HG02981 (cell line): ENCODE data around the gene ANKRD29.
"Not testable (repeated sequence)": the region's sequence is repeated elsewhere in the genome, so short reads cannot be mapped to it uniquely, and the experiment has no call there.

Source experiments
- ATAC-seq: cut with Tn5 transposase; IDR thresholded peaks from one replicate; pipeline ENCODE4 v1.9.1; 2021; ENCODE audit warnings: mild to moderate bottlenecking, moderate library complexity; ENCODE audit not compliant: unreplicated experiment

Gene ANKRD29

DNA sequence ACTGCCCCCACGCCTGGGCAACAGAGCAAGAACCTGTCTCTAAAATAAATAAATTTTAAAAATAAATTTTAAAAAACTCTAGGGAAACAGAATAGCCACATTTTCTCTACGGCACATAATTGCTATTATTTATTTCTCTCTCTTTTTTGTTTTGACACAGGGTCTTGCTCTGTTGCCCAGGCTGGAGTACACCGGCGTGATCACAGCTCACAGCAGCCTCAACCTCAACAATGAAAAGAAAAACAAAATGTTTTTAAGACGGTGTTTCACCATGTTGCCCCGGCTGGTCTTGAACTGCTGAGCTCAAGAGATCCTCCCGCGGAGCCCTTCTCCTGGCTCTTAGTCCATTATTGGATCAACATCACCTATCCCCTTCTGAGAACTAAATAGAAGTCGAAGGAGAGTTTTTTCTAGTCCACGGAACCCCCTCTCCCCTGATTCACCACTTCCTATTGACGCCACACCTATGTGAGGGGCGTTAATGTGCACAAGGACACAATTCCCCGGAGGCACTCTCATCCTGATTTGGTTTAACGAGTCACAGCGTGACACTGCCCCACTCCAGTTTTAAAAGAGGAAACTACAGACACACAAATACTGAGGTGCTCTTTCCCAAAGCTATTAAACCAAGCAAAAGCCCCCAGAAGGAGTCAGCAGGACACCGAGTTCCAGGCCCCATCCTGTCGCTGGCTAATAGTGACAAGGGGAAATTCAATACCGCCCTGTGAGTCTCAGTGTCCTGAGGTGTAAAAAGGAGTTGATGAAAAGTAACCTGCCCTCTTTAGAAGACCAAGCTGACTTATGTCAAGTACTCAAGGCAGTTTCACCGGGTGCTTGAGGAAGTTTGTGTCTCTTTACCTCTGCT is 77.5 kb downstream of the ANKRD29 start:
- no peak for ATAC-seq

DNA sequence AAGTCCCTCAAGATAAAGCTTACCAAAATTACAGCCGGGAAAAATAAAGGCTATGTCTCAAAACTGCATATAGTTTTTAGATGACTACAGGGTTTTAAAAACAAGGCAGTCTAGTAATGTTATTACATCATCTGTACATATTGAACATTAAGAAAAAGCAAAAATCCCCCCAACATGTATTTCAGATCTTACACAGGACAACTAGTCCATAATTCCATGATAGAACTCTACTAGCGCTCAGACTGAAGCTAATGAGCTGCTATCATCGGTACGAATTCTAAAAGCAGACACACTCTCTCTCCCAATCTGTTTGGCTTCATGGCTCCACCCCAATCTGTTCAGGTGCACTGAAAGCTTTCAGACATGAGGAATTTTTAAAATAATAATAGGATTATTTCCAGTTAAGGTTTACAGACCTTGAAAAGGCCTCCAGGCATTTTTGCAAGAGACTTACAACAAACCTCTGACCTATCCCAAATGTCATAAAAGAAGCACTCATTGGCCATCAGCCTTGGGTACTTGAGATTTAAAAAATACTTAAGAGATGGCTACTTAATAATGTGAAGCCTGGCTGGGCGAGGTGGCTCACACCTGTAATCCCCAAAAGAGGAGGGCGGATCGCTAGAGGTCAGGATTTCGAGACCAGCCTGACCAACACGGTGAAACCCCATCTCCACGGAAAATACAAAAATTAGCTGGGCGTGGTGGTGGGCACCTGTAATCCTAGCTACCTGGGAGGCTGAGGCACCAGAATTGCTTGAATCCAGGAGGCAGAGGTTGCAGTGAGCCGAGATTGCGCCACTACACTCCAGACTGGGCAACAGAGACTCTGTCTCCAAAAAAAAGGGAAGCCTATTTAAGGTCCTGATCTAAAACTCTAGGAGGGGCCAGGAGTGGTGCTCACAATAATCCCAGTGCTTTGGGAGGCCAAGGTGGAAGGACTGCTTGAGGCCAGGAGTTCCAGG is 78.4 kb downstream of the ANKRD29 start:
- ATAC-seq = no peak

DNA sequence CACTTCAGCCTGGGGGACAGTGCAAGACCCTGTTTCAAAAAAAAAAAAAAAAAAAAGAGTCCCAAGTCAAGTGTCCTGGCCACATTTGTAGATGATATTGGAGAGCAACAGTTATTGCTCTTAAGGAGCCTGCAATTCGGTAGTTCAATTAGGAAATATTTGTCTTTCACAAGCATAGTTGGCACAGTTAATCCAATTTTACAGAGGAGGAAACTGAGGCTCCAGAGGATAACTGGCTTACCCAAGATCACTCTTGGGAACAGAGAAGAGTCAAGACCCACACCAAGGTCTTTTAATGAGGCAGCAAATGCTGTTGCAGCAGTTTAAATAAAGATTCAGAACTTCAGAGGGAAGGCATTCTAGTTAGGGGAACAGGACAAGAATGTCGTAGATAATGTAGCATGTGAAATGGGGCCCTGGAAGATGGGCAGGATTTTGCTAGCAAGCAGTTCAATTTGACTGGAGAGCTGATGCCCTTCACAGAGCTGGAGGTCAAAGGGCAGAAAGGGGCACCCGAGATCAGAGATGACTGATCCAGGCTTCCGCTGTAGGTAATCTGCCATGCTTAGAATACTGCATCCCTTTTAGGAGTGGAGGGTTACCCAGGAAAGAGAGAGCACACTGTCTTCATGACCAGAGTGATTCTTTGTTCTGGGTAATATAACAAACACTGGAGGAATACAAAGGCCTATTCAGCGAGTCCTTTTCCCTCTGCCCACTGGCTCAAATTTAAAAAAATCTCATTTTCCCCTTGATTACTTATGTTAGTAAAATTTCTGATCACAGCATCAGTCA is 79.4 kb downstream of the ANKRD29 start:
- ATAC-seq = no peak

DNA sequence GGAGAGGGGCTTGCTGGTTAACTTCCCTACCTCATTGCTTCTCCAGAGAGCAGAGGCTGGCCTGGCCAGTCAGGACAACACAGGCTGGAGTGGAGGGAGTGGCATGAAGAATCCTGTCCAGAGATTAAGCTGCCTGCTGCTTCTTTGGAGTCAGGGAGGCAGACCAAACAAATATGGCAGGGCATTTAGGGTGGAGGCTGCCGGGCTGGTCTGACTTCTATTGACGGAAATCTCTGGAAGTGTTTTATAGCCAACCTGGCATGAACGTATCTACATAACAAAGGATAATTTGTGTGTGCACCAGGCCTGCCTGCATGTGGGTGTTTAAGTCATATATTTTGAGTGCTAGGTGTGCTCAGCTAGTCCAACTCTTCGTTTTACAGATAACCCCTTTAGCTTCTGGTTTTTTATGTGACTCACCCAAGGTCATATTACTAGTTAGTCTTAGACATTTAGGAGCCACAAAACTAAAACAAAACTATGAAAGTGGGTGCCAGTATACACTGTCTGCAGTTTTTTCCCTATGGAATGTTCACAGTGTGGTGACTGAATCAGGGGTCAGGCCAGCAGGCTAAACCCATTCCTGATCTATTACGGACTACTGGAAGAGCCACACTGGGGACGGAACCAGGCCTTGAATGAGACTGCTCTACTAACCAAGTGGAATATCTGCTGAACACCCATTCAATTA is 81.9 kb downstream of the ANKRD29 start:
- no peak for ATAC-seq

GRCh38 chr18:23578891-23579653 is 83.6 kb downstream of the ANKRD29 start:
- no peak for ATAC-seq

- ATAC-seq = no peak
Measured at GRCh38 chr18:23578067-23578701, 84.5 kb downstream of the ANKRD29 start.

- ATAC-seq = not testable (repeated sequence)
Measured at GRCh38 chr18:23577521-23577920, 85.2 kb downstream of the ANKRD29 start.

DNA sequence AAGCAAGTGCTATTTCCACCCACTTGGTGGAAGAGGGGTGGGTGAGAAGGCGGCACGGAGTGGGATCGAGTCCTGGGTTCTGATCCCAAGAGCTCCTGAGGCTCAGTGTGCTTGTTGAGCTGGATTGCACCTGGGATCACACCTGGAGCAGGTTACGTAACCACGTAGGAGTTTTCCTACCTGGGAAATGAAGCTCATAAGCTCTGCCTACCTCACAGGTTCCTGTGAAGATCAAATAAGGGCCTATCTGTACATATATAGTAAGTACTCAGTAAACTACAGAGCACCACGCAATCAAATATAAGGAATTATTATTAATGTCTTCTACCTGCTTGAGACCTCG is 87.4 kb downstream of the ANKRD29 start:
- no peak for ATAC-seq

- ATAC-seq = no peak
Measured at GRCh38 chr18:23574611-23575308, 88.0 kb downstream of the ANKRD29 start.

DNA sequence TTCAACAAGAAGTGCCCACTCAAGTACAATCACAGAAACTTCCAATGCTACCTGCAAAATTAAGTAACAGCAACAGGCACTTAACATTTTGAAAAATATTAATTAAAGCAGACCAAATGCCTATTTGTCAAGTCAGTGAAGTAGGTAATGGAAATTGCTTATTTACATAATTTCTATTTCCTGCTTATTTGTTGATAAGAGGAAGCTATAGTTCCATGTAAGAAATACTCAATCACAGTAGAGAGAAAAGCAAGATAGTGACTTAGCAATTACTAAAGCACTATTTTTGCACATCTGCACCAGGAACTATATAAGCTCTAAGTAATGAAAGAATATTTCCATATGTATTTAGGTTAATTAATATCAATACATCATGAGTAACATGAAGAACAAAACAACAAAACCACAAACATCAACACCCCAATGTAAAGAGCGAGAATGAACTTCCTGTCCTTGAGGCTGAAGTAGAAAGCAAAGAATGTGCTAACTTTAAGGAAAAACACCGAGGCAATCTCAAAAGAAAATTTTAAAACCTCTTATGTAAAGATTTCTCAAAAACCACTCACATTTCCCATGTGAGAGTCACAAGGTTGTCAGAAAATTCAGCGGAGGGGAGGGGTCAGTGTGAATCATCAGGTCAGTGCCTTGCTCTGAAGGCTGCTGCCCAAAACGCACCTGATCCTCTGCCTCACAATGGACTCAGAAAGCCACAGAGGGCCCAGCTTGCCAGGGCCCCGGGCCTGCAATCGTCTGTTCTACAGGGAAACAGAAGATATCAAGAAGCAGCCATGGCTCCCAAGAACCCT is 88.9 kb downstream of the ANKRD29 start:
- ATAC-seq = no peak

GRCh38 chr18:23573020-23573419 is 89.7 kb downstream of the ANKRD29 start:
- ATAC-seq = no peak

- no peak for ATAC-seq
Measured at GRCh38 chr18:23572570-23572969, 90.1 kb downstream of the ANKRD29 start.

DNA sequence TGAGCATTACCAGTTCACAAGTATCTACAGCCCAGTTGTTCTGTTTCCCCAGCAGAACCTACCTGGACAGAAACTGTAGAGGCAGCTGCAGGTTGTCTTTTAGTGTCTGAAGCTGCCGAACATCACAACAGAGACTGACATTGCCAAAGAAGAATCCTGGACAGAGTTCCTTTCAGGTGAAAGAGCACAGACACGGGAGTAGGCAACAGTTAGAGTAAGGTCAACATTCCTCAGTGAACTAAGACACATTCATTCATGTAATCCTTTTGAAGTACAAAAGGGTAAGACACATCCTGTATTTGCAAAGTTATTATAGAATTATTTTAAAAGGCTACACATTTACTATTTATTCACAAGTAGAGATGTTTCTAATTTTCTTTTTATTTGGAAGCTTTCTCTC is 90.7 kb downstream of the ANKRD29 start:
- no peak for ATAC-seq

GRCh38 chr18:23570912-23571504 is 91.7 kb downstream of the ANKRD29 start:
- ATAC-seq = no peak

DNA sequence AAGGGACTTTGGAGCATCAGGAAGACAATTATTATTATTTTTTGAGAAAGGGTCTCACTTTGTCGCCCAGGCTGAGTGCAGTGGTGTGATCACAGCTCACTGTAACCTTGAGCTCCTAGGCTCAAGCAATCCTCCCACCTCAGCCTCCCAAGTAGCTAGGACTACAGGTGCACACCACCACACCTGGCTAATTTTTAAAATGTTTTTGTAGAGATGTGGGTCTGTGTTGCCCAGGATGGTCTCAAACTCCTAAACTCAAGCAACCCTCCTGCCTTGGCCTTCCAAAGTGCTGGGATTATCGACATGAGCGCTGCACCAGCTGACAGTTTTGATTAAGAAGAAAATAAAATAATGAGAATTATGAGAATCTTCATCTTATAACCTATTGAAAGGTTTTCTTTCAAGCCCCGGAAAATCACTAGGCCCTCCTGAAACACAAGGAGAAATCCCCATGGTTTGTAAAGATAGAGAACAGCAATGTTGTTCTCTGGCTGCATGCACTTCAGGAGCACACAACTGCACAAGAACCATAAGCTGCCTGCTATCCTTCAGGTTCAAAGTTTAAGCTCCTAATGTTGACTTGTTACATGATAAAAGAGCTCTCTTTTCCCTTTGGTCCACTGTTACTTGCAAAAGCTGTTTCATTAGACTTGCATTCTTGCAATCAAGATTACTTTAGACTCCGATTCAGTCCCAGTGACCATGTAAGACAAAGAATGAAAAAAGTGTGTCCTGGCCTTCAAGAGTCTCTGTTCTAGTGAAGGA is 93.2 kb downstream of the ANKRD29 start:
- no peak for ATAC-seq

GRCh38 chr18:23568281-23569138 is 94.2 kb downstream of the ANKRD29 start:
- no peak for ATAC-seq
